ENCODE measurements around the gene UBL4B.

Gene UBL4B

DNA sequence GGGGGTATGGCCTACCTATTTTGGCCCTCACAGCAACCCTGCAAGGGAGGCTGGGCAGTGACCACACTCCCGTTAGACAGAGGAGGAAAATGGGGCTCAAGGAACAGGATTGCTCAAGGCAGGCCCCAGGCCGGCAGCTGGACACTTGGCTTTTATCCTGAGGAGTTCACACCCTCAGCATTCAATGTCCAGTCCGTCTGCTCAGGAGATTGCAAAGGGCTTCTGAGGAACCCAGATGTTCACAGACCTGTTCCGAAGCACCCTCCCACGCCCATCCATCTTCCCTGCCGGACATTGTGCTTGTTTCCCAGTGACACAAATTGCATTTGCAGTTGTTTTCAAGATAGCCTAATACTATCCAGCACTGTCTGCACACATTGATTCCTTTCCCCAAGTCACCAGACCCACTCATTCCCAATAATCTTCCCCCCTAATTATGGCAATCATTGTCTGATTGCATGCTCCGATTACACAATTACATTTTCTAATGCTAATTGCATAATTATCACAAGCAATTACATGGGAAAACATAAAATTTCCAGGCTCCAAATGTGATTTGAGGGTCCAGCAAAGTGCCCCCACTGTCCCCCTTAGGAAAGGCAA, 4.3 kb upstream of the UBL4B start:
- TF ChIP-seq CTCF (conservative IDR thresholded peaks at IDR 0.05): no peak
- no peak overlapping the region for H3K27ac ChIP-seq

DNA sequence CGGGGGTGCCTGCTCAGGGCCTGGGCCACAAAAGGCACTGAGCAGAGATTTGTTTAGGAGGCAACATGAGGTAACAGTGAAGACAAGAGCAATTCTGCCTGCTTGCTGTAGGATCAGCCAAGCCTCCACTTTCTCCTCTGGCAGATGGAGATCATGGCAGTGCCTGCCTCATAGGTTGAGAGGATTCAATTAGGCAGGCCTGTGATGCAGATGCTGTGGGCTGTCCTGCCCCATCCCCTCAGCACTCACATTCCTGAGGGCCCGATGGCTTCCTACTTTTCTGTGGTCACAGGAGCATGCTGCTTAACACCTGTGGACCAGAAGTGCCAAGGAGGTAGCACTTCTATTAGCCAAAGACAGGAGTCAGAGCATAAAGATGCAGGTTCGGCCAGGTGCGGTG, 1.2 kb upstream of the UBL4B start:
- no peak overlapping the region for H3K27ac ChIP-seq
- no peak for TF ChIP-seq CTCF (conservative IDR thresholded peaks at IDR 0.05)

GRCh38 chr1:110112656-110113055, 413 bp downstream of the UBL4B start:
- no peak for TF ChIP-seq CTCF (conservative IDR thresholded peaks at IDR 0.05)
- no peak overlapping the region for H3K27ac ChIP-seq

GRCh38 chr1:110113551-110113950, 1.3 kb downstream of the UBL4B start:
- no peak for TF ChIP-seq CTCF (conservative IDR thresholded peaks at IDR 0.05)
- no peak overlapping the region for H3K27ac ChIP-seq

- no peak for TF ChIP-seq CTCF (conservative IDR thresholded peaks at IDR 0.05)
- no peak overlapping the region for H3K27ac ChIP-seq
Measured at GRCh38 chr1:110114173-110114572, 1.9 kb downstream of the UBL4B start.

DNA sequence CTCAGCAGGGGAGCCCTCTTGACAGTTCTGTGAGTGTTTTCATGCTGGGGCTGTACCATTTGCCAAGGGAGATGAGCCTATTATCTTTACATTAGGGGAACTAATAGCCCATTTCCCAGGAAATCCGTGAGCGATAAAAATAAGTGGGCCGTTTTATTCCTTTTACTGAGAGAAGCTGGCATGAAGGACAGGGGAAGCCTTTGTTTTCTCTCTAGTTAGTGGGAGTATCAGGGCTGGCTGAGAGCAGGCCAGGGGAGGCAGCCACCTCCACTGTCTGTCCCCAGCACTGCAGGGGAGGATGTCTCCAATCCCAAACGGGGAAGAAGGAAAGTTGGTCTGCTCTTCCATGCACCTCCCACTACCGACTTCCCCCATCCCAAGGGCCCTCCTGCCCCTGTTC, 2.5 kb downstream of the UBL4B start:
- TF ChIP-seq CTCF (conservative IDR thresholded peaks at IDR 0.05): no peak
- no peak overlapping the region for H3K27ac ChIP-seq

DNA sequence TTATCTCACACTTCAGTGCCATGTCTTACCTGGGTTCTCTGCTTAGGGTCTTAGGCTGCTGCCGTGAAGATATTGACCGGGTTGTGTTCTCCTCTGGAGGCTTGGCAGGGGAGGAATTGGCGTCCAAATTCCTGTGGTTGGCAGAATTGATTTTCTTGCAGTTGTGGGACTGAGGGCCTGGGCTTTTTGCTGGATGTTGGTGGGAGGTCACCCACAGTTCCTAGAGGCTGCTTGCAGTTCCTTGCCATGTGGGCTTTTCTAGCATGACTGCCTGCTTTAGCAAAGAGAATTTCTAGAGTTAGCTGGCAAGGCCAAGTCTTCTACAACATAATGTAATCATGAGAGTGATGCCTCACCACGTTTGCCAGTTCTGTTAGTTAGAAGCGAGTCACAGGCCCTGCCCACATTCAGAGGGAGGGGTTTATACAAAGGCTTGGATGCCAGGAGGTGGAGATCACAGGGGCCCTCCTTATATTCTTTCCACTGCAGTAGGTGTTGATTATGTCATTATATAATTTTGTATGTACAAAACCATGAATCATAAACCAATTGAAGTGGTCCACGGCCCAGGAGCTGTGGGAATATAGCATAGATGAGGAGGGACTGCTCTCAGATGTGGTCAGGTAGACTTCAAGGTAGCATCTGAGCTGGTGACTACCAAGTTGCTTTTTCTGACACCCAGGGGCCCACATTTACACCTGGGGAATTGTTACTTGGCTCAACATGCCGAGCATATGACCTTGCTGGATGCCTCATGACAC, 6.6 kb downstream of the UBL4B start:
- no peak for TF ChIP-seq CTCF (conservative IDR thresholded peaks at IDR 0.05)
- H3K27ac ChIP-seq: no peak overlapping the region
